Hepatocyte (in vitro differentiated cells): Measurements from ENCODE around the gene ABCA1.

Experiments used
- CTCF ChIP-seq: fragments of 200-600 bp; sonication (generic); IDR thresholded peaks from 2 replicates; pipeline ENCODE4 v1.5.1; 2016; ENCODE audit warnings: antibody characterized with exemption, mild to moderate bottlenecking; ENCODE audit not compliant: poor library complexity
- EZH2 ChIP-seq: fragments of 200-600 bp; sonication (generic); IDR thresholded peaks from 2 replicates; pipeline ENCODE4 v1.6.1; 2016; ENCODE audit warnings: antibody characterized with exemption, mild to moderate bottlenecking, borderline replicate concordance

- TF ChIP-seq CTCF (no peak), EZH2 (no peak)
These were observed 89.0 kb downstream of the ABCA1 start for GRCh38 chr9:104838958-104839357.
